Breast epithelium (tissue), 4 donors: Measurements from ENCODE around the gene CCDC70. TPM values are rescaled to one million over a fixed set of nuclear protein-coding genes. Genes with fewer than 3 reads are reported as not detected.
A peak's percentile ranks its signal among the peaks of the same experiment; 100 is the strongest.

Experiments
- DNase-seq, 2 donors: peaks; one replicate each; pipeline ENCODE4 v3.0.0-alpha.2; 2019; ENCODE audit warnings: low spot score in 2 of 2
- H3K27ac ChIP-seq, 2 donors: fragments of 200-600 bp; sonication (generic) in 1 of 2; one replicate each; pipeline ENCODE4 v1.5.1; 2016 to 2019; ENCODE audit warnings: mild to moderate bottlenecking in 1 of 2
- H3K27me3 ChIP-seq, 2 donors: fragments of 200-600 bp; sonication (generic) in 1 of 2; one replicate each; pipeline versions ENCODE4 v1.5.1 to v1.6.0; 2017 to 2019; ENCODE audit warnings: control low read depth in 1 of 2, mild to moderate bottlenecking in 1 of 2
- H3K36me3 ChIP-seq: fragments of 200-600 bp; one replicate; pipeline ENCODE4 v1.5.1; 2019
- H3K4me1 ChIP-seq, 2 donors: fragments of 200-600 bp; sonication (generic); one replicate each; pipeline ENCODE4 v1.5.1; 2016 to 2019; ENCODE audit warnings: control low read depth in 1 of 2
- H3K4me3 ChIP-seq, 3 donors: fragments of 200-600 bp; sonication (generic); 1 replicate in 2 of 3; 2 replicates in 1 of 3; pipeline ENCODE4 v1.5.1; 2016 to 2019; ENCODE audit warnings: mild to moderate bottlenecking in 3 of 3, moderate library complexity in 2 of 3
- H3K9me3 ChIP-seq, 2 donors: fragments of 200-600 bp; sonication (generic) in 1 of 2; one replicate each; pipeline ENCODE4 v1.5.1; 2016 to 2019; ENCODE audit warnings: control low read depth in 1 of 2
- POLR2A ChIP-seq: fragments of 450-650 bp; IDR thresholded peaks from one replicate; pipeline ENCODE4 v1.6.1; 2016; ENCODE audit warnings: antibody characterized with exemption, mild to moderate bottlenecking, moderate library complexity
- POLR2AphosphoS5 ChIP-seq, 3 donors: sonication (generic); formaldehyde crosslinking; IDR thresholded peaks; one replicate each; pipeline ENCODE4 v1.6.1; 2017; ENCODE audit warnings: antibody characterized with exemption in 3 of 3
- intact Hi-C: fragments of 100-400 bp; cut with DNase I; formaldehyde crosslinking; loops from one replicate; pipeline ENCODE4 v1.15.1; 2023; ENCODE audit warnings: low total_unique reads
- total RNA-seq, 3 donors: library from RNA; depleted of rRNA; stranded (reverse); fragments of >200 nt; gene quantifications; one replicate each; pipeline ENCODE4 v1.1.0, GENCODE V29; 2016
- TF ChIP-seq, protein P1 (sequence below), 3 donors: fragments of 450-650 bp; IDR thresholded peaks; one replicate each; pipeline ENCODE4 v1.5.1; 2016 to 2017; ENCODE audit warnings: antibody characterized with exemption in 3 of 3, mild to moderate bottlenecking in 3 of 3, moderate library complexity in 3 of 3

Gene CCDC70
- total RNA-seq, 3 donors from 2014 or later: not detected

DNA sequence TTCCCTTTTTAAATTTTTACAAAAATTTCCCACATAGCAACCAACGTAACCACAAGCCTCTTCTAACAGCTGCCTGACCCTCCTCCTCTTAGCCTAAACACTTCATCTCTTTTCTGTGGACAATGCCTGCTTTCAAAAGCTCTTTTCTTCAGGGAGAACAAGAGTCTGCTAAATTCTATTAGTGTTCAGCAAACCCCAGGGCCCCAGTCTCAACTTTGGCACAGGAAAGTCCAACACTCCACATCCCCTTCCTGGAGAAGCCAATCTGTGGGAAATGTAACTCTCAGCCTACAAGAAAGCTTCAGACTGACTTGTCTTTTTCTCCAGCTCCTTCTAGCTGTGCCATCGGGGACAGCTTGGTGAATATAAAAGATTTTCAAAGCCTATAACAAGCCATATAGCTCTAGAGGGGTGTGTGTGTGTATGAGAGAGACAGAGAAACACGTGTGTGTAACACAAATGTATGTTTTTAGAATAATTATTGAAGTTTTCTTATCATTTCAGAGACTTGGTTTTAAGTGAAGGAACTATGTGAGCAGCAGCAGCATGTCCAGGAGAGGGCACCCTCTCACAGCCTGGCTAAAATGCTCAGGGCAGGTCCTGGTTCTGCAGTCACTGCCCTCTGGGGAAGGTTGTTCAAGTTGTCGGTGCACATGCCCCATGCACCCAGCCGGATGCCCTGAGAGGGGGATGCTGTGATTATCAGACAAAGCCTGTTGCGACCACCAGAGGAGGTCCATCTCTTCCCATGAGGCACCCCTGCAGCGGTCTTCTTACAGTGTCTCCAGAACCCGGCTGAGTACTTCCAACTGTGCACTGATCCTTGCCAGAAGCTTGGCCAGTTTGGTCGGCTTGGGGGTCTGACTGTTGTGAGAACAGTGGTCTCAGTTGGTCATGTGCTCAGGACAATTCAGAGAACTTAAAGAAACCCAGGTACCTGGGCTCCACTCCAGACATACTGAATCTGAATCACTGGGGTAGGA lies 34.4 kb downstream of the CCDC70 start:
- H3K4me1 ChIP-seq: no peaks in the 10 kb centered on the region
- no peaks in the 10 kb centered on the region for H3K27me3 ChIP-seq
- no peak overlapping the region for H3K4me3 ChIP-seq
- no peaks in the 10 kb centered on the region for H3K9me3 ChIP-seq
- H3K36me3 ChIP-seq: no peaks in the 10 kb centered on the region
- TF ChIP-seq, protein P1, sequence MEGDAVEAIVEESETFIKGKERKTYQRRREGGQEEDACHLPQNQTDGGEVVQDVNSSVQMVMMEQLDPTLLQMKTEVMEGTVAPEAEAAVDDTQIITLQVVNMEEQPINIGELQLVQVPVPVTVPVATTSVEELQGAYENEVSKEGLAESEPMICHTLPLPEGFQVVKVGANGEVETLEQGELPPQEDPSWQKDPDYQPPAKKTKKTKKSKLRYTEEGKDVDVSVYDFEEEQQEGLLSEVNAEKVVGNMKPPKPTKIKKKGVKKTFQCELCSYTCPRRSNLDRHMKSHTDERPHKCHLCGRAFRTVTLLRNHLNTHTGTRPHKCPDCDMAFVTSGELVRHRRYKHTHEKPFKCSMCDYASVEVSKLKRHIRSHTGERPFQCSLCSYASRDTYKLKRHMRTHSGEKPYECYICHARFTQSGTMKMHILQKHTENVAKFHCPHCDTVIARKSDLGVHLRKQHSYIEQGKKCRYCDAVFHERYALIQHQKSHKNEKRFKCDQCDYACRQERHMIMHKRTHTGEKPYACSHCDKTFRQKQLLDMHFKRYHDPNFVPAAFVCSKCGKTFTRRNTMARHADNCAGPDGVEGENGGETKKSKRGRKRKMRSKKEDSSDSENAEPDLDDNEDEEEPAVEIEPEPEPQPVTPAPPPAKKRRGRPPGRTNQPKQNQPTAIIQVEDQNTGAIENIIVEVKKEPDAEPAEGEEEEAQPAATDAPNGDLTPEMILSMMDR (IDR thresholded peaks at IDR 0.05): peak in 2 of 3 donors; percentile 34 to 42
- no peak for TF ChIP-seq POLR2AphosphoS5 (IDR thresholded peaks at IDR 0.05)
- no peak for DNase-seq
- H3K27ac ChIP-seq: no peak overlapping the region
- intact Hi-C loops: no loop called here

GRCh38 chr13:51900471-51900870 lies 38.7 kb downstream of the CCDC70 start:
- intact Hi-C loops: no loop called here
- TF ChIP-seq POLR2A: no peak
- TF ChIP-seq, protein P1 (IDR thresholded peaks at IDR 0.05): no peak
- no peak for TF ChIP-seq POLR2AphosphoS5 (IDR thresholded peaks at IDR 0.05)
- Histone ChIP-seq H3K4me3 (no peak overlapping the region), H3K36me3 (no peaks in the 10 kb centered on the region), H3K9me3 (no peaks in the 10 kb centered on the region), H3K27ac (no peak overlapping the region), H3K27me3 (no peaks in the 10 kb centered on the region), H3K4me1 (no peaks in the 10 kb centered on the region)
- DNase-seq: no peak

- TF ChIP-seq POLR2A (no peak), POLR2AphosphoS5 (IDR thresholded peaks at IDR 0.05) (no peak)
- TF ChIP-seq, protein P1 (IDR thresholded peaks at IDR 0.05): no peak
- no peaks in the 10 kb centered on the region for H3K9me3 ChIP-seq
- DNase-seq: no peak
- H3K36me3 ChIP-seq: no peaks in the 10 kb centered on the region
- intact Hi-C loops: no loop called here
- H3K27ac ChIP-seq: no peak overlapping the region
- H3K27me3 ChIP-seq: no peaks in the 10 kb centered on the region
- H3K4me1 ChIP-seq: no peaks in the 10 kb centered on the region
- H3K4me3 ChIP-seq: no peak overlapping the region
Observed at GRCh38 chr13:51902776-51903175, 41.0 kb downstream of the CCDC70 start.

DNA sequence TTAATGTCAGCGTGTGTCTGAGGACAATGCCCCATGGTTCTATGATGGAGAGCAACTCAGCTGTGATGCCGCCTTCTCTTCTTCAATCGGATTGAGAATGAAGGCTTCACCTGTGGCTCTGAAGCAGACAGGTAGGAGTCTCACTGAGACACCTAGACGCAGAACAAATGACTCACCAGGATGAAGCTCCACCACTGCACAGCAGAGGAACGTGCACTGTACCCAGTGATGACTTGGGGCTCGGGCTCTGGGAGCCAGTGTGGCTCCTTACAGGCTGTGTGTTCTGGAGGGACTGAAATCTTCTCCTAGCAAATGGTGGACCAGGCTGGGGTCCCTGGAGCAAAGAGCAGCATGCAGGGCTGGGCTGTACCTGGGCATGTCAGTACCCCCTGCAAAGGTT lies 44.0 kb downstream of the CCDC70 start:
- Histone ChIP-seq H3K27me3 (no peaks in the 10 kb centered on the region), H3K9me3 (no peaks in the 10 kb centered on the region), H3K4me1 (no peaks in the 10 kb centered on the region), H3K36me3 (no peaks in the 10 kb centered on the region), H3K4me3 (no peak overlapping the region), H3K27ac (peak overlapping the region in 1 of 2 donors; percentile 50)
- intact Hi-C loops: no loop called here
- no peak for DNase-seq
- TF ChIP-seq POLR2AphosphoS5 (IDR thresholded peaks at IDR 0.05): no peak
- TF ChIP-seq POLR2A: no peak
- TF ChIP-seq, protein P1 (IDR thresholded peaks at IDR 0.05): no peak

DNA sequence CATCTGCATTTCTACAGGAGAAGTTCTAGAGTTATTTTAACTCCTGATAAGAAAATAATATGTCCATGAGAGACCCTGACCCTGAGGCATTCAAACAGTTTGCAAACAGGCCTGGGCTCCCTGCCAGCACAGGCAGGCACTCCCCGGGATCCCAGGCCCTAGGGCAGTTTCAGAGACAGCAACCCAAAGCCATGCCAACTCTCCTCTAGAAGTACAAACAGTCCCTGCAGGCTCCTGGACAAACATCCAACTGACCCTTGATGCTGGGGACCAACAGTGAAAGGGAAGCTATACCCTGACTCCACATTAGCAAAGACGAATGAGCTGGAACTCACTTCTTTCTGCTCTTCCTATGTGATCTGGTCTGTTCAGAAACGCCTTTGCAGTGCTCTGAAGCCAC lies 44.8 kb downstream of the CCDC70 start:
- TF ChIP-seq, protein P1 (IDR thresholded peaks at IDR 0.05): no peak
- no peak for TF ChIP-seq POLR2AphosphoS5 (IDR thresholded peaks at IDR 0.05)
- no peak for TF ChIP-seq POLR2A
- intact Hi-C loops: no loop called here
- Histone ChIP-seq H3K4me3 (no peak overlapping the region), H3K27ac (peak overlapping the region in 1 of 2 donors; percentile 50), H3K9me3 (no peaks in the 10 kb centered on the region), H3K36me3 (no peaks in the 10 kb centered on the region), H3K4me1 (no peaks in the 10 kb centered on the region), H3K27me3 (no peaks in the 10 kb centered on the region)
- DNase-seq: peak in 1 of 2 donors; percentile 58
